ENCODE data around the gene PIGZ. TPM values are rescaled to one million over a fixed set of nuclear protein-coding genes. Genes with fewer than 3 reads are reported as not detected.

PIGZ gene
- total and polyA plus RNA-seq, 8 donors, result 1.2 to 125 (median 5.4) TPM

DNA sequence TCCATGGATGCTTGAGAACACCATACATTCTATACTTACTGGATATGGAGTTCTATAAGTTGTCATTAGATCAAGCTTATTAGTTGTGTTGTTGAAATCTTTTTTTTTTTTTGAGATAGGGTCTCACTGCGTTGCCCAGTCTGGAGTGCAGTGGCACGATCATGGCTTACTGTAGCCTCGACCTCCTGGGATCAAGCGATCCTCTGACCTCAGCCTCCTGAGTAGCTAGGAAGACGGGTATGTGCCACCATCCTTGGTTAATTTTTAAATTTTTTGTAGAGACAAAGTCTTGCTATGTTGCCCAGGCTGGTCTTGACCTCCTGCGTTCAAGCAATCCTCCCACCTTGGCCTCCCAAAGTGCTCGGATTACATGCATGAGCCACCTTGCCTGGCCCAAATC lies 13.8 kb downstream of the PIGZ start:
- Histone ChIP-seq H3K9me3 (no peaks in the 10 kb centered on the region), H3K27ac (no peak overlapping the region), H3K36me3 (peaks cover 0 to 13% (median 10%) of the 10 kb centered on the region in 4 donors), H3K4me3 (no peak overlapping the region), H3K4me1 (no peaks in the 10 kb centered on the region), H3K27me3 (no peaks in the 10 kb centered on the region)
- WGBS, 5 donors, result 80 to 88% (median 83%) methylated on average over 7 of the region's 7 CpGs
- TF ChIP-seq CTCF (IDR thresholded peaks at IDR 0.05), result no peak
- TF ChIP-seq POLR2A (IDR thresholded peaks at IDR 0.05), result no peak
- no peak for TF ChIP-seq EP300 (IDR thresholded peaks at IDR 0.05)
- TF ChIP-seq POLR2AphosphoS5 (IDR thresholded peaks at IDR 0.05), result no peak
- no peak for DNase-seq
- intact Hi-C loops (cut with DNase I; ENCODE audit: low total_unique reads), result no loop called here

GRCh38 chr3:196951371-196951770 lies 17.3 kb downstream of the PIGZ start:
- WGBS, 5 donors, result 89 to 96% (median 93%) methylated on average over 2 to 3 of the region's 3 CpGs
- no peaks in the 10 kb centered on the region for H3K27me3 ChIP-seq
- no peak overlapping the region for H3K27ac ChIP-seq
- DNase-seq, result no peak
- H3K4me3 ChIP-seq, result no peak overlapping the region
- TF ChIP-seq POLR2AphosphoS5 (IDR thresholded peaks at IDR 0.05), result no peak
- no peak for TF ChIP-seq EP300 (IDR thresholded peaks at IDR 0.05)
- TF ChIP-seq CTCF (IDR thresholded peaks at IDR 0.05), result no peak
- TF ChIP-seq POLR2A (IDR thresholded peaks at IDR 0.05), result no peak
- H3K4me1 ChIP-seq, result peaks cover 0 to 5% (median 0%) of the 10 kb centered on the region in 4 donors
- H3K36me3 ChIP-seq, result peaks cover 0 to 25% (median 10%) of the 10 kb centered on the region in 4 donors
- H3K9me3 ChIP-seq, result no peaks in the 10 kb centered on the region
- intact Hi-C loops (cut with DNase I; ENCODE audit: low total_unique reads), result no loop called here

- Histone ChIP-seq H3K4me3 (no peak overlapping the region), H3K4me1 (peaks cover 0 to 7% (median under 1%) of the 10 kb centered on the region in 4 donors), H3K27ac (no peak overlapping the region), H3K27me3 (no peaks in the 10 kb centered on the region), H3K36me3 (peaks cover 0 to 27% (median 17%) of the 10 kb centered on the region in 4 donors), H3K9me3 (no peaks in the 10 kb centered on the region)
- no peak for DNase-seq
- no peak for TF ChIP-seq POLR2A (IDR thresholded peaks at IDR 0.05)
- no peak for TF ChIP-seq POLR2AphosphoS5 (IDR thresholded peaks at IDR 0.05)
- TF ChIP-seq CTCF (IDR thresholded peaks at IDR 0.05), result no peak
- TF ChIP-seq EP300 (IDR thresholded peaks at IDR 0.05), result no peak
- WGBS, 5 donors, result 88 to 96% (median 93%) methylated on average over 6 of the region's 6 CpGs
- intact Hi-C loops (cut with DNase I; ENCODE audit: low total_unique reads), result no loop called here
These were observed 18.9 kb downstream of the PIGZ start for GRCh38 chr3:196949750-196950149.

- TF ChIP-seq POLR2AphosphoS5 (IDR thresholded peaks at IDR 0.05), result no peak
- no peak for TF ChIP-seq EP300 (IDR thresholded peaks at IDR 0.05)
- no peak for TF ChIP-seq CTCF (IDR thresholded peaks at IDR 0.05)
- TF ChIP-seq POLR2A (IDR thresholded peaks at IDR 0.05), result no peak
- H3K9me3 ChIP-seq, result no peaks in the 10 kb centered on the region
- H3K27ac ChIP-seq, result no peak overlapping the region
- H3K4me1 ChIP-seq, result peaks cover 0 to 12% (median 4%) of the 10 kb centered on the region in 4 donors
- no peak for DNase-seq
- no peak overlapping the region for H3K4me3 ChIP-seq
- intact Hi-C loops (cut with DNase I; ENCODE audit: low total_unique reads), result no loop called here
- H3K36me3 ChIP-seq, result peaks cover 0 to 32% (median 22%) of the 10 kb centered on the region in 4 donors
- H3K27me3 ChIP-seq, result no peaks in the 10 kb centered on the region
- WGBS, 5 donors, result 75 to 83% (median 78%) methylated on average over 6 of the region's 6 CpGs
These were observed 19.4 kb downstream of the PIGZ start for GRCh38 chr3:196949285-196949619.
